ENCODE results near the gene CRAMP1.

GRCh38 chr16:1643521-1643920 is 31.4 kb downstream of the CRAMP1 start:
- TF ChIP-seq CTCF (IDR thresholded peaks at IDR 0.05) (no peak), POLR2A (IDR thresholded peaks at IDR 0.05) (no peak)
